ENCODE measurements around the gene CNIH3.

- TF ChIP-seq CTCF (IDR thresholded peaks at IDR 0.05; ENCODE audit: insufficient read depth, low read length, poor library complexity, severe bottlenecking) = no peak
- TF ChIP-seq EZH2phosphoT487 (conservative IDR thresholded peaks at IDR 0.05; ENCODE audit: low read length) = no peak
Measured at GRCh38 chr1:224607188-224608148, 8.6 kb upstream of the CNIH3 start.
